ENCODE results near the gene ARHGEF4. TPM values are rescaled to one million over a fixed set of nuclear protein-coding genes. Genes with fewer than 3 reads are reported as not detected.

The ARHGEF4 gene
- total RNA-seq, 1 donor from 2014 or later = 11.1 TPM

DNA sequence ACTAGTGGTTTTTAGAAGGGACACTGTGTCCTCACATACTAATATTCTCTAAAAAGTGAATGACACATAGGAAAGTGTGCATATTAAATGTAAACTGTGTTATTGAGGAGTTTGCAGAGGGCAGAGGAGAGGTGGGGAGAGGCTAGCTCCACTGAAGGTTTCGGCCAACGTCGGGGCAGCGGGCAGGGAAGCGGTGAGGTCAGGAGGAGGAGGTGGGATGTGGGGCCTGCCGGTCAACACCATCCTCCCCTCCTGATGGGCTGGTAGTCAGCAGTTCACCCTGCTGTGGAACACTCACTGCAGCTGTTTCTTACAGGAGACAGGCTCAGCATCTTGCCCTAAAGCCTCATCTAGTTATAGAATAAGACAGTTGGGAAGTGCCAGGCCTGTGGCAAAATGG lies 74.2 kb downstream of the ARHGEF4 start:
- intact Hi-C loops (cut with DNase I) = no loop called here
- no peaks in the 10 kb centered on the region for H3K4me1 ChIP-seq
- ATAC-seq (no peak), DNase-seq (no peak)
- H3K36me3 ChIP-seq = no peaks in the 10 kb centered on the region
- TF ChIP-seq, protein P1, sequence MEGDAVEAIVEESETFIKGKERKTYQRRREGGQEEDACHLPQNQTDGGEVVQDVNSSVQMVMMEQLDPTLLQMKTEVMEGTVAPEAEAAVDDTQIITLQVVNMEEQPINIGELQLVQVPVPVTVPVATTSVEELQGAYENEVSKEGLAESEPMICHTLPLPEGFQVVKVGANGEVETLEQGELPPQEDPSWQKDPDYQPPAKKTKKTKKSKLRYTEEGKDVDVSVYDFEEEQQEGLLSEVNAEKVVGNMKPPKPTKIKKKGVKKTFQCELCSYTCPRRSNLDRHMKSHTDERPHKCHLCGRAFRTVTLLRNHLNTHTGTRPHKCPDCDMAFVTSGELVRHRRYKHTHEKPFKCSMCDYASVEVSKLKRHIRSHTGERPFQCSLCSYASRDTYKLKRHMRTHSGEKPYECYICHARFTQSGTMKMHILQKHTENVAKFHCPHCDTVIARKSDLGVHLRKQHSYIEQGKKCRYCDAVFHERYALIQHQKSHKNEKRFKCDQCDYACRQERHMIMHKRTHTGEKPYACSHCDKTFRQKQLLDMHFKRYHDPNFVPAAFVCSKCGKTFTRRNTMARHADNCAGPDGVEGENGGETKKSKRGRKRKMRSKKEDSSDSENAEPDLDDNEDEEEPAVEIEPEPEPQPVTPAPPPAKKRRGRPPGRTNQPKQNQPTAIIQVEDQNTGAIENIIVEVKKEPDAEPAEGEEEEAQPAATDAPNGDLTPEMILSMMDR (IDR thresholded peaks at IDR 0.05) = no peak
- H3K4me3 ChIP-seq = no peak overlapping the region
- no peaks in the 10 kb centered on the region for H3K9me3 ChIP-seq
- peaks cover 21% of the 10 kb centered on the region for H3K27me3 ChIP-seq
- H3K27ac ChIP-seq = no peak overlapping the region

DNA sequence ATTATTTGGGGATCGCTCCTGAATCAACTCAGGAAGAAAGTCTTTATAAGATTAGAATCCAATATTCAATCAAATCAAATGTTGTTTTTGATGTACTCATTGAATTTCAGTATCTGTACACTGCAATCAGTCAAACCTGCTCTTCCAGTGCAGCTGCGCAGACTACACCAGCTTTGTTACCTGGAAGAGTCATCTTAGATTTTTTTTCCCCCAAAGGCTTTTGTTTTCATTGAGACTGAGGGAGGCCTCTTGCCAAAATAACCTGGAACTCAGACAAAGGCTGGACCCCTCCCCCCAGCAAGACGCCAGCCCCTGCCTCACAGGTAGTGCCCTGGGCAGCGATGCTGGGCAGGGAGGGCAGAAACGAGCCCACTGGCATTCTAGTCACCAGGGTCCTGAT lies 74.8 kb downstream of the ARHGEF4 start:
- TF ChIP-seq, protein P1 (IDR thresholded peaks at IDR 0.05) = no peak
- Histone ChIP-seq H3K27me3 (peaks cover 26% of the 10 kb centered on the region), H3K9me3 (no peaks in the 10 kb centered on the region), H3K4me3 (no peak overlapping the region), H3K4me1 (no peaks in the 10 kb centered on the region), H3K36me3 (no peaks in the 10 kb centered on the region), H3K27ac (no peak overlapping the region)
- DNase-seq (no peak), ATAC-seq (no peak)
- intact Hi-C loops (cut with DNase I) = no loop called here

DNA sequence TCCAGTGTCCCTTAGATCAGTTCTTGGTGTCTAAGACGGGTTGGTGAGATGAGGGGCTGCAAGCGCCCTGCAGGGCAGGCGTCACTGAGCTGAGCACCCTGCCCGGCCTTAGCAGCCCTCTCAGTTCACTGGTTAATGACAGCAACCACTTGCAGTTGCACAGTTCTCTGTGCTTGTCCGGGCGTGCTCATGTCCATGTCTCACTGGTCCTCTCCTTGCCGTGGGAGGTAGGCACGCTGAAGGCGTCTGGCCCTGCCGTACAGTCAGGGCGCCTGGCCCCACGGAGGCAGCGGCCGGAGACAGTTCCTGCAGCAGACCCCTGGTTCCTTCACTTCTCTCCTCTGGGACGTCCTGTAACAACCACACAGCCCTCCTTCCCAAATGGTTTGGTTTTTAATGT lies 75.3 kb downstream of the ARHGEF4 start:
- no peak for DNase-seq
- Histone ChIP-seq H3K36me3 (no peaks in the 10 kb centered on the region), H3K27ac (no peak overlapping the region), H3K4me1 (no peaks in the 10 kb centered on the region), H3K27me3 (peaks cover 32% of the 10 kb centered on the region), H3K9me3 (no peaks in the 10 kb centered on the region), H3K4me3 (no peak overlapping the region)
- TF ChIP-seq, protein P1 (IDR thresholded peaks at IDR 0.05) = no peak
- ATAC-seq = peak; percentile 30
- intact Hi-C loops (cut with DNase I) = no loop called here

DNA sequence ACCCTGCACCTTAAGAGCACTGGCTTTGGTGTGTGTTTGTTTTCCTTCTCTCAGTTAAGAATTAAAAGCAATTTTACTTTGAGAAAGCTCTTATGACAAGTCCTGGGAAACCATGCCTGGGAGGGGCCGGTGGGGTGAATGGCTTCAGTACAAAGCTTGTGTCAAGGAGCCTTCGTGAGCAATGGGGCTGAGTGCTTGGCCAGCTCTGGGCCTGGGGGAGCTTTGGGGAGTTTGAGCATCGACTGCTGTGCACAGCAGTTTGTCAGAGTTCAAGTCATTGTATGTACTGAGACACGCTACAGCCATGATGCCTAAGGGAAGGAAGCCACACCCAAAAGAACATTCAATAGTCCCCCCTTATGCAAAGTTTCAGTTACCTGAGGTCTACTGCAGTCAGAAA lies 75.8 kb downstream of the ARHGEF4 start:
- TF ChIP-seq, protein P1 (IDR thresholded peaks at IDR 0.05) = no peak
- Histone ChIP-seq H3K36me3 (no peaks in the 10 kb centered on the region), H3K9me3 (no peaks in the 10 kb centered on the region), H3K27ac (no peak overlapping the region), H3K27me3 (peaks cover 36% of the 10 kb centered on the region), H3K4me1 (no peaks in the 10 kb centered on the region), H3K4me3 (no peak overlapping the region)
- DNase-seq = no peak
- intact Hi-C loops (cut with DNase I) = no loop called here
- no peak for ATAC-seq

DNA sequence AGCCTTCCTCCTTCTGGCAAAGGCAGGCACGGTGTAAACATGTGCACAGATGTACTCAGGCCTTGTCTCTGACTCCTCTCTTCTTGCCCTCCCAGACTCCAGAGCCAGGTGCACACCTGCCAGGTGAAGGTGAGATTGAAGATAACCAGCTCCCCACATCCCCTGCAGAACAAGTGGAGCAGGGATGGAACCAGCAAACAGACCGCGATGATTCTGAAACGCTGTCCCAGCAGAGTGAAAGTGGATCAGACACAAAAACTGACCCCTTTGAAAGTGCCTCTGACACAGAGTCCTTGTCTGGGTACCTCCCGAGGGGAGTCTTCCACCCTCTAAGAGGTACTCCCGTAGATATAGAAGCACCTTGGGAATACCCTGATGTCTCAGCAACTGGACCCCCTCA lies 77.2 kb downstream of the ARHGEF4 start:
- no peaks in the 10 kb centered on the region for H3K4me1 ChIP-seq
- H3K27ac ChIP-seq = no peak overlapping the region
- H3K9me3 ChIP-seq = no peaks in the 10 kb centered on the region
- peaks cover 32% of the 10 kb centered on the region for H3K27me3 ChIP-seq
- intact Hi-C loops (cut with DNase I) = no loop called here
- no peak for ATAC-seq
- no peaks in the 10 kb centered on the region for H3K36me3 ChIP-seq
- TF ChIP-seq, protein P1 (IDR thresholded peaks at IDR 0.05) = no peak
- H3K4me3 ChIP-seq = no peak overlapping the region
- DNase-seq = no peak

DNA sequence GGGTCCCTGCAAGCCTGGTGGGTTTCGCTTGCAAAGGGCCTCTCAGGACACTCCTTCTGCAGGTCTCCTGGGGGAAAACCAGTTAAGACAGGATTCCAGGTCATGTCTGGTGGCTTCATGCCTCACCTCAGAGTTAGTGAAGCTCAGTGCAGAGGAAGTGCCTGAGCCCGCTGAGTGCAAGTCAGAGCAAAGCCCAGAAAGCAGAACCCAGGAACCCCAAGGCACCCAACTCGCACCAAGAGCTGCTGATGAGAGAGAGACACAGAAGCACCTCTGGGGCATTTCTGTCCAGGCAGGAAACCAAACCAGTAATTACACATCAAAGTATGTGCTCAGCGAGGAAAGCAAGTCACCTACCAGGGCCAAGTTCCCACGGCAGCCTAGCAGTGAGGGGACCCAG lies 78.4 kb downstream of the ARHGEF4 start:
- intact Hi-C loops (cut with DNase I) = no loop called here
- H3K27ac ChIP-seq = no peak overlapping the region
- DNase-seq (no peak), ATAC-seq (no peak)
- H3K27me3 ChIP-seq = peaks cover 32% of the 10 kb centered on the region
- TF ChIP-seq, protein P1 (IDR thresholded peaks at IDR 0.05) = no peak
- no peaks in the 10 kb centered on the region for H3K4me1 ChIP-seq
- H3K4me3 ChIP-seq = no peak overlapping the region
- H3K36me3 ChIP-seq = no peaks in the 10 kb centered on the region
- no peaks in the 10 kb centered on the region for H3K9me3 ChIP-seq
